Keratinocyte (primary cell): Measurements from ENCODE around the gene RNF207. TPM values are rescaled to one million over a fixed set of nuclear protein-coding genes. Genes with fewer than 3 reads are reported as not detected.
A peak's percentile ranks its signal among the peaks of the same experiment; 100 is the strongest.

ENCODE experiments used
- DNase-seq: peaks from one replicate; pipeline ENCODE4 v3.0.0-alpha.2; 2011; ENCODE audit warnings: low read depth, missing footprints, low spot score
- FAIRE-seq: peaks from 2 replicates; lab custom pipeline; 2011; peaks lifted over from hg19 to GRCh38; lab: Jason Lieb, UNC
- H2AFZ ChIP-seq: 2 replicates; pipeline ENCODE4 v1.6.0; 2012; ENCODE audit warnings: low read length, control low read depth, inconsistent platforms; ENCODE audit not compliant: control insufficient read depth
- H3K27ac ChIP-seq: 2 replicates; pipeline ENCODE4 v1.5.1; 2011; ENCODE audit warnings: low read length; ENCODE audit not compliant: control insufficient read depth, insufficient read depth
- H3K27me3 ChIP-seq: 3 replicates; pipeline ENCODE4 v1.6.0; 2011; ENCODE audit warnings: low read length; ENCODE audit not compliant: control insufficient read depth, insufficient read depth; ENCODE audit errors: extremely low read depth
- H3K36me3 ChIP-seq, 2 experiments: 2 replicates in 1 of 2; 3 replicates in 1 of 2; pipeline ENCODE4 v1.5.1; 2011; ENCODE audit warnings: low read length in 2 of 2, mild to moderate bottlenecking in 1 of 2; ENCODE audit not compliant: control insufficient read depth in 2 of 2, insufficient read depth in 2 of 2; ENCODE audit errors: extremely low read depth in 1 of 2
- H3K4me1 ChIP-seq: 3 replicates; pipeline ENCODE4 v1.5.1; 2011; ENCODE audit warnings: low read length; ENCODE audit not compliant: control insufficient read depth, insufficient read depth; ENCODE audit errors: extremely low read depth
- H3K4me2 ChIP-seq: 3 replicates; pipeline ENCODE4 v1.6.0; 2011; ENCODE audit warnings: low read depth, low read length; ENCODE audit not compliant: control insufficient read depth, insufficient read depth; ENCODE audit errors: extremely low read depth
- H3K4me3 ChIP-seq, 3 experiments: fragments of 200-600 bp in 1 of 3; sonication (generic) in 1 of 3; 2 replicates in 2 of 3; 3 replicates in 1 of 3; pipeline ENCODE4 v1.5.1; 2011 to 2016; ENCODE audit warnings: low read length in 3 of 3, mild to moderate bottlenecking in 3 of 3, control low read depth in 2 of 3, inconsistent platforms in 1 of 3, low read depth in 1 of 3, mixed read lengths in 1 of 3, mixed run types in 1 of 3, moderate library complexity in 1 of 3; ENCODE audit not compliant: control insufficient read depth in 2 of 3, insufficient read depth in 2 of 3; ENCODE audit errors: extremely low read depth in 1 of 3
- H3K79me2 ChIP-seq: 2 replicates; pipeline ENCODE4 v1.6.0; 2012; ENCODE audit warnings: low read length; ENCODE audit not compliant: control insufficient read depth, insufficient read depth
- H3K9ac ChIP-seq: 3 replicates; pipeline ENCODE4 v1.6.0; 2011; ENCODE audit warnings: low read length; ENCODE audit not compliant: control insufficient read depth, insufficient read depth; ENCODE audit errors: extremely low read depth
- H3K9me1 ChIP-seq: 3 replicates; pipeline ENCODE4 v1.6.0; 2011; ENCODE audit warnings: low read length; ENCODE audit not compliant: control insufficient read depth, insufficient read depth; ENCODE audit errors: extremely low read depth
- H3K9me3 ChIP-seq: 2 replicates; pipeline ENCODE4 v1.5.1; 2012; ENCODE audit warnings: low read depth, low read length; ENCODE audit not compliant: control insufficient read depth
- H4K20me1 ChIP-seq: 3 replicates; pipeline ENCODE4 v1.6.0; 2011; ENCODE audit warnings: low read length; ENCODE audit not compliant: control insufficient read depth, insufficient read depth; ENCODE audit errors: extremely low read depth
- EZH2 ChIP-seq: IDR thresholded peaks from one replicate; pipeline ENCODE4 v1.6.1; 2012; ENCODE audit warnings: inconsistent platforms, mild to moderate bottlenecking, low read length, moderate library complexity
- dilution Hi-C: fragments of 300-500 bp; cut with MboI; formaldehyde crosslinking; loops from one replicate; pipeline ENCODE4 v1.7.0; 2020; ENCODE audit warnings: low sequenced_read_pairs; ENCODE audit not compliant: extremely low pct_ligation_motif_present
- polyA plus RNA-seq, 5 experiments: library from polyadenylated mRNA; depleted of rRNA in 3 of 5; stranded (reverse) in 3 of 5; stranded (forward) in 1 of 5; unstranded in 1 of 5; fragments of >200 nt; gene quantifications; 1 replicate in 1 of 5; 2 replicates in 3 of 5; 3 replicates in 1 of 5; pipeline versions ENCODE4 v1.2.1 to v1.2.3, GENCODE V29; 2011 to 2012; ENCODE audit warnings: missing spikeins in 2 of 5, low read depth in 1 of 5, low replicate concordance in 1 of 5
- TF ChIP-seq, protein P1 (sequence below), 3 experiments: IDR thresholded peaks in 1 of 3; conservative IDR thresholded peaks in 1 of 3; optimal IDR thresholded peaks in 1 of 3; 2 replicates in 2 of 3; 3 replicates in 1 of 3; pipeline versions ENCODE3 to v1.5.1; 2011; ENCODE audit warnings: low read length in 3 of 3, mild to moderate bottlenecking in 3 of 3, moderate library complexity in 2 of 3, control low read depth in 1 of 3, inconsistent platforms in 1 of 3; ENCODE audit not compliant: insufficient read depth in 2 of 3; ENCODE audit errors: extremely low read depth in 1 of 3

Gene RNF207
- polyA plus RNA-seq, 1 donor (not counting 4 experiments of a cell fraction or from before 2014, with no cell fraction given): 6.1 TPM

DNA sequence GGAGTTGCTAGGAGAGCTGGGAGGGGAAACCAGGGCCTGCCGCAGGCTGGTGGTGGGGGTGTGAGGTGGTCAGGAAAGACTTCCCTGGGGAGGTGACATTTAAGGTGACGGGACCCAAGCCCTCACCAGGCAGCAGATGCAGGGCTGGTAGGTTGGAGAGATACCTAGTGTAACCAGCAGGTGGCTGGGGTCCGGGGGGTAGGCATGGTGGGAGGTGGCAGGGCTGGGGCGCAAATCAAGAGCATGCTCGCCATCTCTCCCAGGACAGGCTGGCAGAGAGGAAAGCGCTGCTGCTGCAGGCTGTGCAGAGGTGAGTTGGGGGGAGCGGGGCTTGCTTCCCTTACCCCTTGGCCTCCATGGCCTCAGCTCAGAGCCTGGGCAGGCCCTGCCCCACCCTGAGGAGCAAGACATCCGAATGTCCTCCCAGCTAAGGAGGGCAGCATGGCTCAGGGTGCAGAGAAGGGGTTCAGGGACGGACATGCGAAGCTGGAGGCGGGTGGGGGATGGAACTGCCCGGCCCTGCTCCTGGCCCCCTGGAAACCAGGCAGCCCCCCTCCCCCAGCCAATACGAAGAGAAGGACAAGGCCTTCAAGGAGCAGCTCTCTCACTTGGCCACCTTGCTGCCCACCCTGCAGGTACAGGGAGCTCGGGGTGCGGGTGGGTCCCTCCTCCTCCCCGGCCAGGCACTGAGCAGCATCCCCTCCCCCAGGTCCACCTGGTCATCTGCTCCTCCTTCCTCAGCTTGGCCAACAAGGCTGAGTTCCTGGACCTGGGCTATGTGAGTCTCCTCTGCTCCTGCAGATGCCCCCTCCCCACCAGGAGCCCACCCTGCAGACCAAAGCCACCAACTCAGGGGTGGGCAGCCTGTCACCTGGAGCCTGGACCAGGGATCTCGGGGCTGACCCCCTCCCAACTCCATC lies 4.0 kb downstream of the RNF207 start:
- Histone ChIP-seq H3K4me1 (peaks cover 8% of the 10 kb centered on the region), H3K4me3 (no peak overlapping the region), H3K27ac (no peak overlapping the region), H2AFZ (no peak overlapping the region), H3K36me3 (no peaks in the 10 kb centered on the region), H3K9ac (no peak overlapping the region), H3K9me3 (no peaks in the 10 kb centered on the region), H3K9me1 (no peaks in the 10 kb centered on the region), H3K79me2 (no peaks in the 10 kb centered on the region), H3K4me2 (no peak overlapping the region), H3K27me3 (no peaks in the 10 kb centered on the region), H4K20me1 (no peaks in the 10 kb centered on the region)
- no peak for TF ChIP-seq EZH2
- TF ChIP-seq, protein P1, sequence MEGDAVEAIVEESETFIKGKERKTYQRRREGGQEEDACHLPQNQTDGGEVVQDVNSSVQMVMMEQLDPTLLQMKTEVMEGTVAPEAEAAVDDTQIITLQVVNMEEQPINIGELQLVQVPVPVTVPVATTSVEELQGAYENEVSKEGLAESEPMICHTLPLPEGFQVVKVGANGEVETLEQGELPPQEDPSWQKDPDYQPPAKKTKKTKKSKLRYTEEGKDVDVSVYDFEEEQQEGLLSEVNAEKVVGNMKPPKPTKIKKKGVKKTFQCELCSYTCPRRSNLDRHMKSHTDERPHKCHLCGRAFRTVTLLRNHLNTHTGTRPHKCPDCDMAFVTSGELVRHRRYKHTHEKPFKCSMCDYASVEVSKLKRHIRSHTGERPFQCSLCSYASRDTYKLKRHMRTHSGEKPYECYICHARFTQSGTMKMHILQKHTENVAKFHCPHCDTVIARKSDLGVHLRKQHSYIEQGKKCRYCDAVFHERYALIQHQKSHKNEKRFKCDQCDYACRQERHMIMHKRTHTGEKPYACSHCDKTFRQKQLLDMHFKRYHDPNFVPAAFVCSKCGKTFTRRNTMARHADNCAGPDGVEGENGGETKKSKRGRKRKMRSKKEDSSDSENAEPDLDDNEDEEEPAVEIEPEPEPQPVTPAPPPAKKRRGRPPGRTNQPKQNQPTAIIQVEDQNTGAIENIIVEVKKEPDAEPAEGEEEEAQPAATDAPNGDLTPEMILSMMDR (optimal IDR thresholded peaks at IDR 0.05 in 1 of 3, IDR thresholded peaks at IDR 0.05 in 1 of 3, conservative IDR thresholded peaks at IDR 0.05 in 1 of 3; ENCODE audit: extremely low read depth in 1 of 3, insufficient read depth in 2 of 3, low read length in 3 of 3): peak; percentile 22 to 44 (median 33)
- dilution Hi-C loops: no loop called here
- DNase-seq: no peak
- no peak for FAIRE-seq

DNA sequence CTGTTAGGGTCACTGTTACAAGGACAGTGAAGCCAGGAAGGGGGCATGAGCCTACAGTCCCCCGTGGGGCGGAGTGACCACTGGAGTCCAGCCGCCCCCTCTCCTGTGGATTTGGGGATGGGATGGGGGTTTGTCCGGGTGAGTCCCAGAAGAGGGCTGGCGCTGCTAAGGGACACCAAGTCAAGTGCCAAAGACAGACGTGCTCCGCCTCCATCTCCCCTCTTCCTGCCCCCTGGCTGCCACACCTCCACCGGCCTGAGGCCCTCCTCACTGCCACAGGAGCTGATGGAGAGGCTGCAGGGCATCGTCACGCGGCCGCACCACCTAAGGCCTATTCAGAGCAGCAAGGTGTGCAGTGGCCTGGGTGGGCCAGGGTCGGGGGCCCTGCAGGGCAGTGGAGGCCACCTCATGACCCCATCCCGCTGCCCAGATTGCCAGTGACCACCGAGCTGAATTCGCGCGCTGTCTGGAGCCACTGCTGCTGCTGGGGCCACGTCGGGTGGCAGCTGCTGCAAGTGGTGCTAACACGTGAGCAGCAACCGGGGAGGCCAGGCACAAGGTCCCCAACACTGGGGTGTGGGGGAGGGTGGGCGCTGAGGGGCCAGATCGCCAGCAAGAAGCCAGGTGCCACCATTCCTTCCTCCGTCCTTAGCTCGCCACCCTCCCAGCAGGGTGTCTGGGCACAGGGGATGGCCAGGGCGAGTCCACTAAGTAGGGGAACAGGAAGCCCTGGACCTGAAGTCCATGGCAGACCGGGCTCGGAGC lies 4.9 kb downstream of the RNF207 start:
- Histone ChIP-seq H3K79me2 (no peaks in the 10 kb centered on the region), H3K4me1 (peaks cover 4% of the 10 kb centered on the region), H3K9me1 (no peaks in the 10 kb centered on the region), H3K9ac (no peak overlapping the region), H4K20me1 (no peaks in the 10 kb centered on the region), H3K36me3 (peaks cover 0 to under 1% of the 10 kb centered on the region in 2 experiments), H2AFZ (no peak overlapping the region), H3K4me3 (no peak overlapping the region), H3K4me2 (no peak overlapping the region), H3K27me3 (no peaks in the 10 kb centered on the region), H3K9me3 (no peaks in the 10 kb centered on the region), H3K27ac (no peak overlapping the region)
- FAIRE-seq: no peak
- DNase-seq: no peak
- dilution Hi-C loops: no loop called here
- TF ChIP-seq, protein P1 (optimal IDR thresholded peaks at IDR 0.05 in 1 of 3, IDR thresholded peaks at IDR 0.05 in 1 of 3, conservative IDR thresholded peaks at IDR 0.05 in 1 of 3; ENCODE audit: extremely low read depth in 1 of 3, insufficient read depth in 2 of 3, low read length in 3 of 3): no peak
- TF ChIP-seq EZH2: no peak
